Mesendoderm (in vitro differentiated cells): ENCODE data around the gene FOXI3.
A peak's percentile ranks its signal among the peaks of the same experiment; 100 is the strongest.

Experiments
- DNase-seq: peaks from one replicate; pipeline ENCODE4 v3.0.0; 2013
- H2AK5ac ChIP-seq: 2 replicates; pipeline ENCODE4 v1.6.1; 2013; ENCODE audit warnings: low read length, inconsistent platforms
- H2BK120ac ChIP-seq: 2 replicates; pipeline ENCODE4 v1.6.1; 2013; ENCODE audit warnings: low read depth, mild to moderate bottlenecking, low read length, moderate library complexity, mixed read lengths
- H2BK15ac ChIP-seq: replicated peaks from 2 replicates; pipeline ENCODE4 v1.6.1; 2013; ENCODE audit warnings: low read depth, mild to moderate bottlenecking, moderate library complexity
- H2BK5ac ChIP-seq: 2 replicates; pipeline ENCODE4 v1.6.1; 2013; ENCODE audit warnings: low read length, inconsistent platforms
- H3K18ac ChIP-seq: 2 replicates; pipeline ENCODE4 v1.6.1; 2013; ENCODE audit warnings: mild to moderate bottlenecking, low read length, mixed read lengths
- H3K23ac ChIP-seq: one replicate; pipeline ENCODE4 v1.6.1; 2013; ENCODE audit warnings: low read length
- H3K27ac ChIP-seq: 2 replicates; pipeline ENCODE4 v1.5.1; 2013; ENCODE audit warnings: low read depth, mild to moderate bottlenecking, inconsistent platforms, low read length, moderate library complexity
- H3K27me3 ChIP-seq: 2 replicates; pipeline ENCODE4 v1.6.1; 2013; ENCODE audit warnings: low read length, control low read depth, mild to moderate bottlenecking, inconsistent platforms; ENCODE audit not compliant: insufficient read depth, poor library complexity
- H3K36me3 ChIP-seq: 2 replicates; pipeline ENCODE4 v1.6.1; 2013; ENCODE audit warnings: low read length, inconsistent platforms; ENCODE audit not compliant: control insufficient read depth, insufficient read depth
- H3K4ac ChIP-seq: one replicate; pipeline ENCODE4 v1.6.1; 2013; ENCODE audit warnings: low read depth, mild to moderate bottlenecking, low read length, moderate library complexity
- H3K4me1 ChIP-seq: 2 replicates; pipeline ENCODE4 v1.6.1; 2013; ENCODE audit warnings: low read depth, low read length, inconsistent platforms; ENCODE audit not compliant: control insufficient read depth
- H3K4me2 ChIP-seq: 2 replicates; pipeline ENCODE4 v1.6.1; 2013; ENCODE audit warnings: low read length
- H3K4me3 ChIP-seq: 2 replicates; pipeline ENCODE4 v1.5.1; 2013; ENCODE audit warnings: mild to moderate bottlenecking, low read length
- H3K56ac ChIP-seq: one replicate; pipeline ENCODE4 v1.6.1; 2013; ENCODE audit warnings: low read length
- H3K79me1 ChIP-seq: 2 replicates; pipeline ENCODE4 v1.6.1; 2013; ENCODE audit warnings: low read length, inconsistent platforms
- H3K79me2 ChIP-seq: 2 replicates; pipeline ENCODE4 v1.6.1; 2013; ENCODE audit warnings: mild to moderate bottlenecking, low read length; ENCODE audit not compliant: control insufficient read depth, insufficient read depth
- H3K9ac ChIP-seq: 2 replicates; pipeline ENCODE4 v1.6.1; 2013; ENCODE audit warnings: low read length, inconsistent platforms
- H4K5ac ChIP-seq: one replicate; pipeline ENCODE4 v1.6.1; 2013; ENCODE audit warnings: low read length
- H4K8ac ChIP-seq: one replicate; pipeline ENCODE4 v1.6.1; 2013; ENCODE audit warnings: low read depth, mild to moderate bottlenecking, control low read depth, low read length, moderate library complexity
- WGBS: extraction: QIAGEN DNeasy Blood & Tissue Kit; methylation state at CpG from one replicate; pipeline ENCODE4 v1.1.7; 2013; ENCODE audit warnings: low lambda C conversion rate, missing lambda C conversion rate; ENCODE audit not compliant: insufficient coverage; ENCODE audit errors: extremely low coverage; 5-methylcytosine and 5-hydroxymethylcytosine counted together

FOXI3 gene

GRCh38 chr2:88483200-88483599, 30.7 kb upstream of the FOXI3 start:
- no peak for DNase-seq
- WGBS = no CpG with 5 or more reads among the region's 3 CpGs
- H3K9ac ChIP-seq = no peak overlapping the region
- no peak overlapping the region for H3K4ac ChIP-seq
- no peaks in the 10 kb centered on the region for H3K4me1 ChIP-seq
- H4K5ac ChIP-seq = no peak overlapping the region
- no peak overlapping the region for H3K4me3 ChIP-seq
- no peak overlapping the region for H2BK5ac ChIP-seq
- H3K56ac ChIP-seq = no peak overlapping the region
- no peaks in the 10 kb centered on the region for H3K79me2 ChIP-seq
- no peak overlapping the region for H3K27ac ChIP-seq
- H3K4me2 ChIP-seq = no peak overlapping the region
- H3K18ac ChIP-seq = no peak overlapping the region
- H2BK15ac ChIP-seq = no peak overlapping the region
- no peak overlapping the region for H4K8ac ChIP-seq
- H2BK120ac ChIP-seq = no peak overlapping the region
- no peaks in the 10 kb centered on the region for H3K36me3 ChIP-seq
- no peak overlapping the region for H3K23ac ChIP-seq
- no peaks in the 10 kb centered on the region for H3K79me1 ChIP-seq
- H2AK5ac ChIP-seq = no peak overlapping the region
- no peaks in the 10 kb centered on the region for H3K27me3 ChIP-seq

DNA sequence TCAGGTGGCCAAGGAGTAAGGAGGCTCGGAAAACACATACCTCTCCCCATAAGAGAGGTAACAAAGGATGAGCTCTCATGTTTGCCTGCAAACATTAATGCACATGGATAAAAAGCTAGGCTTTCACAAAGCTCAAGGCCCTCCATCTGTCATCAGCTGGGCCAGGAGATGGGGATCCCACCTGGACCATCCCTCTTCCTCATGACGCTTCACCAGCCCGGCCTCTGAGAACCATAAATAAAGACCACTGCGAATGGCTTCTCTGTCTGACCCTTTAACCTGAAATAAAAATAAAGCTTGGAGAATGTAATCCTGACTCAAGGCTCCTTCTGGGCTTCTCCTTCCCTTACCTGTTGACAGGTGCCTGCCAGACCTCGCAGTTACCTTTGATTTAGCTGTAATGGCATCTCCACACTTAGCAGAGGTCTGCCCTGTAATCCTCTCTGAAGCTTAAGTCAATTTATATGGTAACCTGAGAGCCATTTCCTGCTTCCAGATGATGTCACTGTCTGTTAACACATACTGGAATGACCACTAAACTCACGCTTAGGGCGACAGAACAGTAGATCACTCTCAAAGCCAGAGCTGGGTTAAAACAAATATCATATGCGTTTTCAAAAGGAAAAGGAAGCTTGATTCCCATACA, 29.3 kb upstream of the FOXI3 start:
- Histone ChIP-seq H4K5ac (no peak overlapping the region), H2BK120ac (no peak overlapping the region), H3K9ac (no peak overlapping the region), H3K27me3 (no peaks in the 10 kb centered on the region), H2BK15ac (no peak overlapping the region), H3K79me1 (no peaks in the 10 kb centered on the region), H2AK5ac (no peak overlapping the region), H3K79me2 (no peaks in the 10 kb centered on the region), H3K4me1 (no peaks in the 10 kb centered on the region), H3K4me3 (no peak overlapping the region), H3K18ac (no peak overlapping the region), H4K8ac (no peak overlapping the region), H3K56ac (no peak overlapping the region), H2BK5ac (no peak overlapping the region), H3K23ac (no peak overlapping the region), H3K4ac (no peak overlapping the region), H3K27ac (no peak overlapping the region), H3K36me3 (no peaks in the 10 kb centered on the region), H3K4me2 (no peak overlapping the region)
- peak; percentile 74 for DNase-seq
- no CpG with 5 or more reads among the region's 8 CpGs for WGBS

DNA sequence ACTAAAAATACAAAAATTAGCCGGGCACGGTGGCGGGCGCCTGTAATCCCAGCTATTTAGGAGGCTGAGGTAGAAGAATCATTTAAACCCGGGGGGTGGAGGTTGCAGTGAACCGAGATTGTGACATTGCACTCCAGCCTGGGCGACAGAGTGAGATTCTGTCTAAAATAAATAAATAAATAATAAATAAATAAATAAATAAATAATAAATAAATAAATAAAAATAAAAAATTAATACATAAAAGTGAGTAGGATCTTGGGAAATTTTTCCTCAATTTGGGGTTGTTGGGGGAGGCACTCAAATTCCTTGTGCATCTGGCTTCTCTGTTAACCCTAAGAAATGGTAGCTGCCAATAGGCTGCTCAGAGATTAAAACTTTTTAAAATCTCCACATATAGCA, 20.3 kb upstream of the FOXI3 start:
- H2BK5ac ChIP-seq = no peak overlapping the region
- H2BK120ac ChIP-seq = no peak overlapping the region
- no peak overlapping the region for H3K9ac ChIP-seq
- DNase-seq = no peak
- H3K79me2 ChIP-seq = no peaks in the 10 kb centered on the region
- H2BK15ac ChIP-seq = no peak overlapping the region
- H2AK5ac ChIP-seq = no peak overlapping the region
- H3K18ac ChIP-seq = no peak overlapping the region
- H3K4me1 ChIP-seq = peaks cover 1% of the 10 kb centered on the region
- no peak overlapping the region for H4K8ac ChIP-seq
- no peak overlapping the region for H3K4me3 ChIP-seq
- no peak overlapping the region for H3K4ac ChIP-seq
- H3K27me3 ChIP-seq = no peaks in the 10 kb centered on the region
- H3K4me2 ChIP-seq = no peak overlapping the region
- H3K79me1 ChIP-seq = no peaks in the 10 kb centered on the region
- no peak overlapping the region for H3K23ac ChIP-seq
- no peak overlapping the region for H3K56ac ChIP-seq
- H3K27ac ChIP-seq = no peak overlapping the region
- WGBS = no CpG with 5 or more reads among the region's 7 CpGs
- no peak overlapping the region for H4K5ac ChIP-seq
- H3K36me3 ChIP-seq = no peaks in the 10 kb centered on the region

GRCh38 chr2:88471083-88471942, 18.8 kb upstream of the FOXI3 start:
- Histone ChIP-seq H3K36me3 (no peaks in the 10 kb centered on the region), H3K4me3 (no peak overlapping the region)

DNA sequence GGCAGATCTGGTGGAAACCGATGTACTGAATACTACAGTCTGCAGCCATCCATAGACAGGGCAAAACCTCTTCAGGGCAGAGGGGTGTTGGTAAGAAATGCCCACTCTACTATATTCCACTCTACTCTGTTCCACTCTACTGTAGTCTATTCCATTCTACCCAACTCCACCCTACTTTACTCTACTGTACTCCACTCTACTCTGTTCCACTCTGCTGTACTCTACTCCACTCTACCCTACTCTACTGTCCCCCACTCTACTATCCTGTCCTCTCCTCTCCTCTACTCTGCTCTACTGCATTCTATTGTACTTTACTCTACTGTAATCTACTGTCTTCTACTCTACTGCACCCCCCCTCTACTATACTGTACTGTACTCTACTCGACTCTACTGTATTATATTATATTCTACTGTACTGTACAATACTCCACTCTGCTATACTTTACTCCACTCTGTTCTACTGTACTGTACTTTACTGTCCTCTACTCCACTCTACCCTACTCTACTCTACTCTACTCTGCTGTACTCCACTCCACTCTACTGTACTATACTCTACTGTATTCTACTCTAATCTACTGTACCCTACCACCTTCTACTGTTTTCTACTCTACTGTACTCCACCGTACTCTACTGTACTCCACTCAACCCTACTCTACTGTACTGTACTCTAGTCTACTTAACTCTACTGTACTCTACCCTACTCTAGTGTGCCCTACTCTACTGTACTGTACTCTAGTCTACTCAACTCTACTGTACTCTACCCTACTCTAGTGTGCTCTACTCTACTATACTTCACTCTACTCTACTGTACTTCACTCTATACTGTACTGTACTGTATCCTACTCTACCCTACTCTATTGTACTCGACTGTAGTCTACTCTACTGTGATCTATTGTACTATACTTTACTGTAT, 17.0 kb upstream of the FOXI3 start:
- Histone ChIP-seq H3K4me3 (no peak overlapping the region), H3K23ac (no peak overlapping the region), H3K27ac (no peak overlapping the region), H3K36me3 (no peaks in the 10 kb centered on the region), H2AK5ac (no peak overlapping the region), H3K4me1 (peaks cover 1% of the 10 kb centered on the region), H2BK15ac (no peak overlapping the region), H2BK120ac (no peak overlapping the region), H3K27me3 (no peaks in the 10 kb centered on the region), H4K5ac (no peak overlapping the region), H4K8ac (no peak overlapping the region), H3K9ac (no peak overlapping the region), H3K4me2 (no peak overlapping the region), H3K79me1 (no peaks in the 10 kb centered on the region), H3K79me2 (no peaks in the 10 kb centered on the region), H2BK5ac (no peak overlapping the region), H3K56ac (no peak overlapping the region), H3K4ac (no peak overlapping the region), H3K18ac (no peak overlapping the region)
- no peak for DNase-seq
- WGBS = no CpG with 5 or more reads among the region's 4 CpGs

More at GRCh38 chr2:88471083-88471942, 18.8 kb upstream of the FOXI3 start:
- Histone ChIP-seq H4K5ac (no peak overlapping the region), H3K27ac (no peak overlapping the region), H2BK120ac (no peak overlapping the region), H3K27me3 (no peaks in the 10 kb centered on the region), H3K4me2 (no peak overlapping the region), H2AK5ac (no peak overlapping the region), H3K18ac (no peak overlapping the region), H4K8ac (no peak overlapping the region), H3K56ac (no peak overlapping the region), H2BK5ac (no peak overlapping the region), H3K9ac (no peak overlapping the region), H2BK15ac (no peak overlapping the region), H3K23ac (no peak overlapping the region), H3K4ac (no peak overlapping the region), H3K79me2 (no peaks in the 10 kb centered on the region), H3K4me1 (peaks cover 1% of the 10 kb centered on the region), H3K79me1 (no peaks in the 10 kb centered on the region)
- no CpG with 5 or more reads among the region's 11 CpGs for WGBS
- no peak for DNase-seq
